ENCODE results near the gene F2. TPM values are rescaled to one million over a fixed set of nuclear protein-coding genes. Genes with fewer than 3 reads are reported as not detected.

Gene F2
- total and polyA plus RNA-seq, 2 of the 13 experiments (the other 11 are each of a cell fraction or from before 2014, with no cell fraction given) = 330 to 801 TPM

DNA sequence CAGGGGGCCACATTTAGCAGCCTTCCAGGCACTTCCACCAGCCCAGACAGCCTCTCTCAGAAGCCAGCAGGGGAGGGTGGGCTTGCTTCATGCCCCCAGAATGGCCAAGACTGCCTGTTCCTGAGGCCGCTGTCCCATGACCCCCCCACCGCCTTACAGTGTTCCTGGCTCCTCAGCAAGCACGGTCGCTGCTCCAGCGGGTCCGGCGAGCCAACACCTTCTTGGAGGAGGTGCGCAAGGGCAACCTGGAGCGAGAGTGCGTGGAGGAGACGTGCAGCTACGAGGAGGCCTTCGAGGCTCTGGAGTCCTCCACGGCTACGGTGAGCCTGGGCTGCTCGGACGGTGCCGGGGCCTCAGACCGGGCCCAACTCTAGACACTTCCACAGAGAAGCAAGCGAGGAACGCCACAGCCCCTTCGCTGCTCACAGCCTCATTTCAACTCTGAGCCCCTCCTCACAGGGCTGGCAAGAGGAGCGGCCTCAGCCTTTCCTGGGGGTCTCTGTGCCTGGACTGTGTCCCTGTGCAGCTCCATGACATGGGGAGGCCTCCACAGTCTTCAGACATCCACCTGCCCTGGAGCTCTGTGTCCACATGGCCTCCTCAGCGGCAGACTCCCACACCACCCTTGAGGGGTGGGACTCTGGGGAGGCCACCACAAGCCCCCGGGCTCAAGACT lies 668 bp downstream of the F2 start (continued):
- peak; percentile 50; the same call in 1 of the 2 replicates for TF ChIP-seq NAIF1 (CRISPR knock-in tag; IDR thresholded peaks at IDR 0.05; ENCODE audit: borderline replicate concordance)
- TF ChIP-seq NFKBIZ (CRISPR knock-in tag; IDR thresholded peaks at IDR 0.05) = 0 out of 2 replicates have a peak, but pooled peaks have one; percentile 30
- TF ChIP-seq, protein P1, sequence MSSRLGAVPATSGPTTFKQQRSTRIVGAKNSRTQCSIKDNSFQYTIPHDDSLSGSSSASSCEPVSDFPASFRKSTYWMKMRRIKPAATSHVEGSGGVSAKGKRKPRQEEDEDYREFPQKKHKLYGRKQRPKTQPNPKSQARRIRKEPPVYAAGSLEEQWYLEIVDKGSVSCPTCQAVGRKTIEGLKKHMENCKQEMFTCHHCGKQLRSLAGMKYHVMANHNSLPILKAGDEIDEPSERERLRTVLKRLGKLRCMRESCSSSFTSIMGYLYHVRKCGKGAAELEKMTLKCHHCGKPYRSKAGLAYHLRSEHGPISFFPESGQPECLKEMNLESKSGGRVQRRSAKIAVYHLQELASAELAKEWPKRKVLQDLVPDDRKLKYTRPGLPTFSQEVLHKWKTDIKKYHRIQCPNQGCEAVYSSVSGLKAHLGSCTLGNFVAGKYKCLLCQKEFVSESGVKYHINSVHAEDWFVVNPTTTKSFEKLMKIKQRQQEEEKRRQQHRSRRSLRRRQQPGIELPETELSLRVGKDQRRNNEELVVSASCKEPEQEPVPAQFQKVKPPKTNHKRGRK (CRISPR knock-in tag; IDR thresholded peaks at IDR 0.05) = peak; percentile 16; the same call in 1 of the 2 replicates
- peak; percentile 66; the same call in 1 of the 2 replicates for TF ChIP-seq ZNF430 (CRISPR knock-in tag; IDR thresholded peaks at IDR 0.05)
- TF ChIP-seq POLR2A (IDR thresholded peaks at IDR 0.05; ENCODE audit: insufficient read depth in 1 of 2, low read depth in 2 of 2, low read length in 2 of 2) = peak in 1 of 2 experiments; percentile 47; a peak in 1 of 4 replicates
- 0 out of 2 replicates have a peak, but pooled peaks have one; percentile 2 for TF ChIP-seq ZNF160 (CRISPR knock-in tag; IDR thresholded peaks at IDR 0.05)
- TF ChIP-seq ZNF451 (CRISPR knock-in tag; IDR thresholded peaks at IDR 0.05) = peak; percentile 69; the same call in 1 of the 2 replicates
- TF ChIP-seq, protein P2, sequence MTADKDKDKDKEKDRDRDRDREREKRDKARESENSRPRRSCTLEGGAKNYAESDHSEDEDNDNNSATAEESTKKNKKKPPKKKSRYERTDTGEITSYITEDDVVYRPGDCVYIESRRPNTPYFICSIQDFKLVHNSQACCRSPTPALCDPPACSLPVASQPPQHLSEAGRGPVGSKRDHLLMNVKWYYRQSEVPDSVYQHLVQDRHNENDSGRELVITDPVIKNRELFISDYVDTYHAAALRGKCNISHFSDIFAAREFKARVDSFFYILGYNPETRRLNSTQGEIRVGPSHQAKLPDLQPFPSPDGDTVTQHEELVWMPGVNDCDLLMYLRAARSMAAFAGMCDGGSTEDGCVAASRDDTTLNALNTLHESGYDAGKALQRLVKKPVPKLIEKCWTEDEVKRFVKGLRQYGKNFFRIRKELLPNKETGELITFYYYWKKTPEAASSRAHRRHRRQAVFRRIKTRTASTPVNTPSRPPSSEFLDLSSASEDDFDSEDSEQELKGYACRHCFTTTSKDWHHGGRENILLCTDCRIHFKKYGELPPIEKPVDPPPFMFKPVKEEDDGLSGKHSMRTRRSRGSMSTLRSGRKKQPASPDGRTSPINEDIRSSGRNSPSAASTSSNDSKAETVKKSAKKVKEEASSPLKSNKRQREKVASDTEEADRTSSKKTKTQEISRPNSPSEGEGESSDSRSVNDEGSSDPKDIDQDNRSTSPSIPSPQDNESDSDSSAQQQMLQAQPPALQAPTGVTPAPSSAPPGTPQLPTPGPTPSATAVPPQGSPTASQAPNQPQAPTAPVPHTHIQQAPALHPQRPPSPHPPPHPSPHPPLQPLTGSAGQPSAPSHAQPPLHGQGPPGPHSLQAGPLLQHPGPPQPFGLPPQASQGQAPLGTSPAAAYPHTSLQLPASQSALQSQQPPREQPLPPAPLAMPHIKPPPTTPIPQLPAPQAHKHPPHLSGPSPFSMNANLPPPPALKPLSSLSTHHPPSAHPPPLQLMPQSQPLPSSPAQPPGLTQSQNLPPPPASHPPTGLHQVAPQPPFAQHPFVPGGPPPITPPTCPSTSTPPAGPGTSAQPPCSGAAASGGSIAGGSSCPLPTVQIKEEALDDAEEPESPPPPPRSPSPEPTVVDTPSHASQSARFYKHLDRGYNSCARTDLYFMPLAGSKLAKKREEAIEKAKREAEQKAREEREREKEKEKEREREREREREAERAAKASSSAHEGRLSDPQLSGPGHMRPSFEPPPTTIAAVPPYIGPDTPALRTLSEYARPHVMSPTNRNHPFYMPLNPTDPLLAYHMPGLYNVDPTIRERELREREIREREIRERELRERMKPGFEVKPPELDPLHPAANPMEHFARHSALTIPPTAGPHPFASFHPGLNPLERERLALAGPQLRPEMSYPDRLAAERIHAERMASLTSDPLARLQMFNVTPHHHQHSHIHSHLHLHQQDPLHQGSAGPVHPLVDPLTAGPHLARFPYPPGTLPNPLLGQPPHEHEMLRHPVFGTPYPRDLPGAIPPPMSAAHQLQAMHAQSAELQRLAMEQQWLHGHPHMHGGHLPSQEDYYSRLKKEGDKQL (CRISPR knock-in tag; IDR thresholded peaks at IDR 0.05; ENCODE audit: low read depth) = 0 out of 2 replicates have a peak, but pooled peaks have one; percentile 14
- peak; percentile 8 for TF ChIP-seq SRSF1 (optimal IDR thresholded peaks at IDR 0.05; ENCODE audit: low read depth, low read length)
- peak; percentile 97; the same call in 1 of the 2 replicates for TF ChIP-seq KAT7 (CRISPR knock-in tag; IDR thresholded peaks at IDR 0.05; ENCODE audit: borderline replicate concordance)
- no peak for TF ChIP-seq FOXO1 (CRISPR knock-in tag; IDR thresholded peaks at IDR 0.05)
- TF ChIP-seq ZNF766 (CRISPR knock-in tag; IDR thresholded peaks at IDR 0.05; ENCODE audit: borderline replicate concordance) = 0 out of 2 replicates have a peak, but pooled peaks have one; percentile 17
- 0 out of 2 replicates have a peak, but pooled peaks have one; percentile 10 for TF ChIP-seq ZNF75D (CRISPR knock-in tag; IDR thresholded peaks at IDR 0.05; ENCODE audit: borderline replicate concordance)
- TF ChIP-seq RBM22 (optimal IDR thresholded peaks at IDR 0.05; ENCODE audit: low read length) = peak; percentile 73
- TF ChIP-seq, protein P3, sequence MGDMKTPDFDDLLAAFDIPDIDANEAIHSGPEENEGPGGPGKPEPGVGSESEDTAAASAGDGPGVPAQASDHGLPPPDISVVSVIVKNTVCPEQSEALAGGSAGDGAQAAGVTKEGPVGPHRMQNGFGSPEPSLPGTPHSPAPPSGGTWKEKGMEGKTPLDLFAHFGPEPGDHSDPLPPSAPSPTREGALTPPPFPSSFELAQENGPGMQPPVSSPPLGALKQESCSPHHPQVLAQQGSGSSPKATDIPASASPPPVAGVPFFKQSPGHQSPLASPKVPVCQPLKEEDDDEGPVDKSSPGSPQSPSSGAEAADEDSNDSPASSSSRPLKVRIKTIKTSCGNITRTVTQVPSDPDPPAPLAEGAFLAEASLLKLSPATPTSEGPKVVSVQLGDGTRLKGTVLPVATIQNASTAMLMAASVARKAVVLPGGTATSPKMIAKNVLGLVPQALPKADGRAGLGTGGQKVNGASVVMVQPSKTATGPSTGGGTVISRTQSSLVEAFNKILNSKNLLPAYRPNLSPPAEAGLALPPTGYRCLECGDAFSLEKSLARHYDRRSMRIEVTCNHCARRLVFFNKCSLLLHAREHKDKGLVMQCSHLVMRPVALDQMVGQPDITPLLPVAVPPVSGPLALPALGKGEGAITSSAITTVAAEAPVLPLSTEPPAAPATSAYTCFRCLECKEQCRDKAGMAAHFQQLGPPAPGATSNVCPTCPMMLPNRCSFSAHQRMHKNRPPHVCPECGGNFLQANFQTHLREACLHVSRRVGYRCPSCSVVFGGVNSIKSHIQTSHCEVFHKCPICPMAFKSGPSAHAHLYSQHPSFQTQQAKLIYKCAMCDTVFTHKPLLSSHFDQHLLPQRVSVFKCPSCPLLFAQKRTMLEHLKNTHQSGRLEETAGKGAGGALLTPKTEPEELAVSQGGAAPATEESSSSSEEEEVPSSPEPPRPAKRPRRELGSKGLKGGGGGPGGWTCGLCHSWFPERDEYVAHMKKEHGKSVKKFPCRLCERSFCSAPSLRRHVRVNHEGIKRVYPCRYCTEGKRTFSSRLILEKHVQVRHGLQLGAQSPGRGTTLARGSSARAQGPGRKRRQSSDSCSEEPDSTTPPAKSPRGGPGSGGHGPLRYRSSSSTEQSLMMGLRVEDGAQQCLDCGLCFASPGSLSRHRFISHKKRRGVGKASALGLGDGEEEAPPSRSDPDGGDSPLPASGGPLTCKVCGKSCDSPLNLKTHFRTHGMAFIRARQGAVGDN (CRISPR knock-in tag; IDR thresholded peaks at IDR 0.05) = peak; percentile 91
- no peak for TF ChIP-seq POLR2AphosphoS5 (IDR thresholded peaks at IDR 0.05; ENCODE audit: low read depth, low read length)
- no peak for TF ChIP-seq MLLT10 (CRISPR knock-in tag; IDR thresholded peaks at IDR 0.05)
- no peak for TF ChIP-seq ZNF230 (CRISPR knock-in tag; IDR thresholded peaks at IDR 0.05)
